AG04449 (cell line): ENCODE results near the gene RAD9A.
A peak's percentile ranks its signal among the peaks of the same experiment; 100 is the strongest.

Experiments used
- CTCF ChIA-PET: fragments of 350-600 bp; formaldehyde crosslinking; extraction: SDS; loops from one replicate; lab custom pipeline; 2021; ENCODE audit warnings: antibody characterized with exemption; lab: Yijun Ruan, JAX
- POLR2A ChIA-PET: fragments of 400-600, 350-600 bp; formaldehyde crosslinking; extraction: SDS; loops from one replicate; lab custom pipeline; 2020; ENCODE audit warnings: antibody characterized with exemption, inconsistent platforms; lab: Yijun Ruan, JAX
- DNase-seq: peaks from one replicate; pipeline ENCODE4 v3.0.0-alpha.2; 2010; ENCODE audit warnings: low read depth, low spot score
- H3K4me3 ChIP-seq: 2 replicates; pipeline ENCODE4 v1.5.1; 2011; ENCODE audit warnings: low read depth, mild to moderate bottlenecking, control low read depth, low read length
- CTCF ChIP-seq: IDR thresholded peaks from one replicate; pipeline ENCODE4 v1.5.1; 2011; ENCODE audit warnings: mild to moderate bottlenecking, moderate library complexity, low read length, control low read depth, inconsistent platforms; ENCODE audit not compliant: insufficient read depth; ENCODE audit errors: missing control alignments

RAD9A gene

GRCh38 chr11:67391304-67392182 lies at the start of gene RAD9A:
RAD9A (plus strand) TSS chr11:67391986; CDS start chr11:67392045, 59 bp downstream.
- peak within 1 kb of the TSS; percentile 95 for H3K4me3 ChIP-seq
- ChIA-PET CTCF (interaction anchor here (0.6 to 47.5 kb wide), 8 partner anchors 10 to 130 kb away, joined by 3 to 2108 read pairs (median 4); partner anchors contain the start of genes CLCF1, PITPNM1, POLD4 and PPP1CA), POLR2A (interaction anchor here (0.7 to 2.5 kb wide), 7 partner anchors 9 to 116 kb away, joined by 3 to 31 read pairs (median 3); partner anchors contain the start of genes POLD4 and PPP1CA)
- no peak for DNase-seq
- TF ChIP-seq CTCF = no peak

DNA sequence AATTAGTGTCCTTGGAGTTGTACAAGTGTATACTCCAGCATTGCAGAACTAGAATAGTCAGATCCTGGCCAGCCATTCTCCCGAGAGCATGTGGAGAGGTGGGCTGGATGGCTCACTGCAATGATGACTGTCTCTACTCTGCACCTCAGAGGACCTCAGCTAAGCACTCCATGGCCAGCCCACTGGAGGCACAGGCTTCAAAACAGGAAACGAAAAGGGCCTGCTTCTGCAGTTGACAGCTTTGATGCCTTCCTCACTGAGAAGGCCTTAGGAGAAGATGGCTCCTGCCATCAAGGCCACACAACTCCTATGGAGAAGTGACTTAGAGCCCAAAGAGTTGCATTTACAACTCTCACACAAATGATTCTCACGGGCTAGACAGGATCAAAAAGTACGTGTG lies 47.5 kb upstream of the RAD9A start:
- POLR2A ChIA-PET = no interaction called here
- no peak overlapping the region for H3K4me3 ChIP-seq
- no peak for DNase-seq
- TF ChIP-seq CTCF = no peak
- CTCF ChIA-PET = interaction anchor here (1.2 to 18.9 kb wide), 9 partner anchors 7 to 162 kb away, joined by 3 to 310 read pairs (median 18); partner anchors contain the start of genes PITPNM1, POLD4, RAD9A and TMEM134

GRCh38 chr11:67345247-67345919 lies 46.4 kb upstream of the RAD9A start:
- DNase-seq = no peak
- POLR2A ChIA-PET = interaction anchor here (0.9 to 1.3 kb wide), 2 partner anchors 9 to 37 kb away, joined by 3 to 4 read pairs; no protein-coding TSS in a partner anchor
- CTCF ChIA-PET = interaction anchor here (0.6 to 18.9 kb wide), 22 partner anchors 8 to 162 kb away, joined by 3 to 310 read pairs (median 7); partner anchors contain the start of genes CDK2AP2, CLCF1, PITPNM1 and POLD4
- no peak overlapping the region for H3K4me3 ChIP-seq
- TF ChIP-seq CTCF = no peak

- CTCF ChIA-PET = interaction anchor here (0.6 to 18.9 kb wide), 24 partner anchors 8 to 237 kb away, joined by 3 to 310 read pairs (median 6); partner anchors contain the start of genes CDK2AP2, CLCF1, GSTP1 and PITPNM1
- POLR2A ChIA-PET = interaction anchor here (0.6 to 1.3 kb wide), 5 partner anchors 8 to 244 kb away, joined by 3 to 4 read pairs (median 3); no protein-coding TSS in a partner anchor
- no peak for DNase-seq
- TF ChIP-seq CTCF = peak; percentile 70
- no peak overlapping the region for H3K4me3 ChIP-seq
Measured at GRCh38 chr11:67345920-67346819, 45.6 kb upstream of the RAD9A start.

- ChIA-PET POLR2A (interaction anchor here (0.9 kb wide), 1 partner anchor 31 kb away, joined by 3 read pairs; no protein-coding TSS in a partner anchor), CTCF (interaction anchor here (0.8 to 41.2 kb wide), 10 partner anchors 6 to 85 kb away, joined by 3 to 2108 read pairs (median 74); partner anchors contain the start of genes CLCF1, POLD4, PPP1CA and RAD9A)
- no peak for TF ChIP-seq CTCF
- no peak overlapping the region for H3K4me3 ChIP-seq
- no peak for DNase-seq
Measured at GRCh38 chr11:67347964-67348749, 43.6 kb upstream of the RAD9A start.
